T-helper 9 cell (primary cell): ENCODE data around the gene MXI1.
"Not testable (repeated sequence)": the region's sequence is repeated elsewhere in the genome, so short reads cannot be mapped to it uniquely, and the experiment has no call there.

Experiments used
- DNase-seq: peaks from one replicate; pipeline ENCODE4 v3.0.0-alpha.2; 2020

MXI1 gene

DNA sequence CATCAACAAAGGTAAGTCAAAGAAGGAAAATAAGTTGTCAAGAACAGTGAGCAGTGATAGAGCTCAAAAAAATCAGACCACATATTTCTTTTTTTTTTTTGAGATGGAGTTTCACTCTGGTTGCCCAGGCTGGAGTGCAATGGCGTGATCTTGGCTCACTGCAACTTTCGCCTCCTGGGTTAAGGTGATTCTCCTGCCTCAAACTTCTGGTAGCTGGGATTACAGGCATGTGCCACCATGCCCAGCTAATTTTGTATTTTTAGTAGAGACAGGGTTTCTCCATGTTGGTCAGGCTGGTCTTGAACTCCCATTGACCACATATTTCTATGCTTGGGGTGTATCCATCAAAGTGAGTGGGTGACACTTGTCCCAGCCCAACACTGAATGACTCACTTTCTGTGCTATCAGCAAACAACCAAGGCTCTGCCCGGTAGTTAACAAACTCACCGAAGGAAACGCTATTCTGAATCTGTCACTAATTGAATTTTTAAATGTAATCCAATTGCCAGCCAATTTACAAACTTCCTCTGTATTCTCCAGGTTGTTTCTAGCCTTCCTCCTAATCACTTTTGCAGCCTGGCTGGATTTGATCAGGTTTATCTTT, 116.9 kb downstream of the MXI1 start:
- DNase-seq = no peak

DNA sequence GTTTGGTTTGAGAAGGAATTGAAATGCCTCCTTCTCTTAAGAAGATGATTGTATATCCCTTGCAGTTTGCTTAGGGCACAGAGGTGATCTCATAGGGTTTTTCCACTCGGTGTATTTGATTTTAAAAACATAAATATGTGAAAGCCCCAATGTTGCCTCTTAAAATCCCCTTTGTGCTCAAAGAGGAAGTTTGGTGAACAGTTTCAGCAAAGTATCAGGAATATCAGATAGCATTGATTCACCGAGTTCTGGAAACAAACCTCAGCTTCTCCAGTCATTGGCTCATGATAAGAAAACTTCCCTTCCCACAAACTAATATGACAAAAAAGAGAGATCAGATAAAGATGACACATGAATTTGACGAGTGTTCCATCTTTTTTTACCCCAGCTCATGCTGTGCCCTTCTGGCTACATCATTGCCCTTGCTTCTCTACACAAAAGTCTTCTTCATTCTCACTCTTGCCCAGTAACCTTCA, 117.4 kb downstream of the MXI1 start:
- DNase-seq = no peak

DNA sequence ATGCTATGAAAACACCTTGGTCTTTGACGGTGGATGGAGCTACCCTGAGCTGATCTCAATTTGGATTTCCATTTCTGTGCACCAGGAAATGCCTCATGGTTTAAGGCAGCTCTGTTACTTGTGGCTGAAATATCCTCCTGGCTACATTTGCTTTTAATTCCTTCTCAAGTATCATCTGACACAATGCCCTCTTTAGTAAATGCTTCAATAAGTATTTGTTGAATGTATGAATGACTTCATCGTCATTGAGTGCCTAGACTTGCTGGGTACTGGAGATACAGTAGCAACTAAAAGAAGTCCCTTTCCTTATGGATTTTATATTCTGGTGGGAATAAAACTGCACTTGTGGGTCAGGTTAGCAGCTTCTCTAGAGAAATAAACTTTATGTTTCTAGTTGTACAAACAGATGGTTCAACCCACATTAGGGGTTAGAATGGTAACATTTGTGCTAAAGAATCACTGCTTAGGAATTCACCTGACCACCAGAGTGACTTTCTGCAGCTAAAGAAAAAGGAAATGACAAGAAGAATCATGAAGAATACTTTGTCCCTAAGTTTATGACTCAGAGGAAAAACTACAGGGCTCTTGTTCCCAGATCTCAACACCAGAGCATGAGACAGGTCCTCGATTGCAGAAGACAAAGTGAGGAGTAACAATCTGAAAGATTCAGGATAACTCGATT, 119.1 kb downstream of the MXI1 start:
- DNase-seq = no peak

GRCh38 chr10:110327262-110327914, 120.0 kb downstream of the MXI1 start:
- DNase-seq = no peak

- no peak for DNase-seq
Observed at GRCh38 chr10:110330675-110331074, 123.3 kb downstream of the MXI1 start.

DNA sequence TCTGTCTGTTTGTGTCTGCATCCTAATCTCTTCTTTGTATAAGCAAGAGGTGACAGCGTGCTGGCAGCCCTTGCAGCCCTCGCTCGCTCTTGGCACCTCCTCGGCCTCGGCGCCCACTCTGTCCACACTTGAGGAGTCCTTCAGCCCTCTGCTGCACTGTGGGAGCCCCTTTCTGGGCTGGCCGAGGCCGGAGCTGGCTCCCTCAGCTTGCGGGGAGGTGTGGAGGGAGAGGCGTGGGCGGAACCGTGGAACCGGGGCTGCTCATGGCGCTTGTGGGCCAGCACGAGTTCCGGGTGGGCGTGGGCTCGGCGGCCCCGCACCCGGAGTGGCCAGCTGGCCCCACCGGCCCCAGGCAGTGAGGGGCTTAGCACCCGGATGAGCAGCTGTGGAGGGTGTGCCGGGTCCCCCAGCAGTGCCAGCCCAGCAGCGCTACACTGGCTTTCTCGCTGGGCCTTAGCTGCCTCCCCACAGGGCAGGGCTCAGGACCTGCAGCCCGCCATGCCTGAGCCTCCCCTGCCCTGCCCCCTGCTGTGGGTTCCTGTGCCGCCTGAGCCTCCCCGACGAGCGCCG, 123.9 kb downstream of the MXI1 start:
- not testable (repeated sequence) for DNase-seq

- no peak for DNase-seq
Observed at GRCh38 chr10:110334061-110334656, 126.8 kb downstream of the MXI1 start.

DNA sequence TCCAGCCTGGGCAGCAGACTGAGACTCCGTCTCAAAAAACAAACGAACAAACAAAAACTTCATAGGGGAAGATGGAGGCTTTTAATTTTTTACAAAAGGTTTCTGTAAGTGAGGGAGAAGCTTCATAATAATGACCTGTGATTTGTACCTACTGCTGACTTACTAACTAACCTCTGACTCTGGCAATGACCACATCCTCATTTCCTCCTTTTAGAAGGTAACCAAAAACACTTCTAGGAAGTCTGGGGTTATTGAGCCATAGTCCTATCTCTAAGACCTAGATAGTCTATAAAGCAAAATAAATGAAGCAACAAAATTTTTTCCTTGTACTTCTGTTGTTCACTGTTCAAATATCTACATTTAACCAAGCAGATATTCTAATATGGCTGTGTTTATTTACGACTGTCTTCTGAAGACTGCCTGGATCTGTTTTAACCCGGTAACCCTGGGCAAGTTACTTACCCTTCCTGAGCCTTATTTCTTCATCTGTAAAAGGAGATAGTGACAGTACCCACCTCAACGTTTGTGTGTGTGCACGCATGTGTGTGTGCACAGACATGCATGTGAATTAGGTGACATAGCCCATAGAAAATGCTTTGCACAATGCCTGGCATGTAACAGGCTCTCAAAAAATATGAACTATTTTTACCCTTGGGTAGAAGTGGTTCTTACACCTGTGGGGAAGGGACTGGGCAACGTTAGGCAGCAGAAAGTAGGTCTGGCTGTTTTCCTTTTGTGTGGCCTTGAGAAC, 128.1 kb downstream of the MXI1 start:
- no peak for DNase-seq

GRCh38 chr10:110336111-110336721, 128.8 kb downstream of the MXI1 start:
- no peak for DNase-seq
